H1 (cell line): Measurements from ENCODE around the gene SHISA6.

Source experiments
- CBX8 ChIP-seq: fragments of 300-800, 300-1000 bp; sonication (generic); IDR thresholded peaks from 2 replicates; pipeline ENCODE4 v1.7.1; 2016; ENCODE audit warnings: low read depth, low read length, borderline replicate concordance
- JUND ChIP-seq: IDR thresholded peaks from 2 replicates; pipeline ENCODE4 v1.6.1; 2011; ENCODE audit warnings: mild to moderate bottlenecking, improper control_type of control experiment, low read length
- KDM1A ChIP-seq: fragments of 200-600, 300-600 bp; sonication (generic); IDR thresholded peaks from 2 replicates; pipeline ENCODE4 v1.7.1; 2016; ENCODE audit warnings: mild to moderate bottlenecking, low read length, borderline replicate concordance
- POLR2A ChIP-seq, 2 experiments: IDR thresholded peaks; 1 replicate in 1 of 2; 2 replicates in 1 of 2; pipeline ENCODE4 v1.6.1; 2011; ENCODE audit warnings: low read depth in 2 of 2, low read length in 2 of 2, mild to moderate bottlenecking in 2 of 2; ENCODE audit errors: control extremely low read depth in 1 of 2
- POLR2AphosphoS5 ChIP-seq: IDR thresholded peaks from 2 replicates; pipeline ENCODE4 v1.6.1; 2011; ENCODE audit warnings: low read depth, low read length
- RFX5 ChIP-seq: IDR thresholded peaks from 2 replicates; pipeline ENCODE4 v1.6.1; 2011; ENCODE audit warnings: low read depth, low read length, improper control_type of control experiment, borderline replicate concordance
- RNF2 ChIP-seq: fragments of 200-900, 300-1000 bp; sonication (generic); IDR thresholded peaks from 2 replicates; pipeline ENCODE4 v1.7.1; 2016; ENCODE audit warnings: borderline replicate concordance, low read depth, mild to moderate bottlenecking, antibody characterized with exemption, low read length; ENCODE audit not compliant: poor library complexity, severe bottlenecking; ENCODE audit errors: missing control alignments
- SIN3A ChIP-seq, 2 experiments: IDR thresholded peaks in 1 of 2; conservative IDR thresholded peaks in 1 of 2; 2 replicates each; pipeline ENCODE4 v1.6.1; 2011 to 2012; ENCODE audit warnings: low read length in 2 of 2, improper control_type of control experiment in 1 of 2, low read depth in 1 of 2, mild to moderate bottlenecking in 1 of 2
- TAF1 ChIP-seq: IDR thresholded peaks from 2 replicates; pipeline ENCODE4 v1.6.1; 2011; ENCODE audit warnings: mild to moderate bottlenecking, low read depth, low read length
- YY1 ChIP-seq: IDR thresholded peaks from 2 replicates; pipeline ENCODE4 v1.6.1; 2011; ENCODE audit warnings: low read depth, mild to moderate bottlenecking, low read length
- TF ChIP-seq, protein P1 (sequence below): IDR thresholded peaks from 2 replicates; pipeline ENCODE4 v1.6.1; 2012; ENCODE audit warnings: inconsistent platforms
- TF ChIP-seq, protein P2 (sequence below), 3 experiments: IDR thresholded peaks; 1 replicate in 2 of 3; 2 replicates in 1 of 3; pipeline versions ENCODE4 v1.5.1 to v1.6.1; 2011; ENCODE audit warnings: low read length in 3 of 3, mild to moderate bottlenecking in 3 of 3, inconsistent platforms in 2 of 3, low read depth in 1 of 3, moderate library complexity in 1 of 3; ENCODE audit not compliant: insufficient read depth in 1 of 3; ENCODE audit errors: control extremely low read depth in 1 of 3

- TF ChIP-seq SIN3A (conservative IDR thresholded peaks at IDR 0.05 in 1 of 2, IDR thresholded peaks at IDR 0.05 in 1 of 2; ENCODE audit: low read depth in 1 of 2, low read length in 2 of 2) (no peak), RFX5 (no peak), CBX8 (no peak), TAF1 (no peak), YY1 (no peak), POLR2AphosphoS5 (no peak), POLR2A (IDR thresholded peaks at IDR 0.05; ENCODE audit: control extremely low read depth in 1 of 2, low read depth in 2 of 2, low read length in 2 of 2) (no peak), JUND (no peak), KDM1A (no peak), RNF2 (no peak)
- TF ChIP-seq, protein P1, sequence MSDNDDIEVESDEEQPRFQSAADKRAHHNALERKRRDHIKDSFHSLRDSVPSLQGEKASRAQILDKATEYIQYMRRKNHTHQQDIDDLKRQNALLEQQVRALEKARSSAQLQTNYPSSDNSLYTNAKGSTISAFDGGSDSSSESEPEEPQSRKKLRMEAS, result no peak
- TF ChIP-seq, protein P2, sequence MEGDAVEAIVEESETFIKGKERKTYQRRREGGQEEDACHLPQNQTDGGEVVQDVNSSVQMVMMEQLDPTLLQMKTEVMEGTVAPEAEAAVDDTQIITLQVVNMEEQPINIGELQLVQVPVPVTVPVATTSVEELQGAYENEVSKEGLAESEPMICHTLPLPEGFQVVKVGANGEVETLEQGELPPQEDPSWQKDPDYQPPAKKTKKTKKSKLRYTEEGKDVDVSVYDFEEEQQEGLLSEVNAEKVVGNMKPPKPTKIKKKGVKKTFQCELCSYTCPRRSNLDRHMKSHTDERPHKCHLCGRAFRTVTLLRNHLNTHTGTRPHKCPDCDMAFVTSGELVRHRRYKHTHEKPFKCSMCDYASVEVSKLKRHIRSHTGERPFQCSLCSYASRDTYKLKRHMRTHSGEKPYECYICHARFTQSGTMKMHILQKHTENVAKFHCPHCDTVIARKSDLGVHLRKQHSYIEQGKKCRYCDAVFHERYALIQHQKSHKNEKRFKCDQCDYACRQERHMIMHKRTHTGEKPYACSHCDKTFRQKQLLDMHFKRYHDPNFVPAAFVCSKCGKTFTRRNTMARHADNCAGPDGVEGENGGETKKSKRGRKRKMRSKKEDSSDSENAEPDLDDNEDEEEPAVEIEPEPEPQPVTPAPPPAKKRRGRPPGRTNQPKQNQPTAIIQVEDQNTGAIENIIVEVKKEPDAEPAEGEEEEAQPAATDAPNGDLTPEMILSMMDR (IDR thresholded peaks at IDR 0.05; ENCODE audit: control extremely low read depth in 1 of 3, insufficient read depth in 1 of 3, low read depth in 1 of 3, low read length in 3 of 3), result no peak
Observed at GRCh38 chr17:11493936-11494335, 252.9 kb downstream of the SHISA6 start.
